Superior temporal gyrus (tissue), 1 donor: ENCODE measurements around the gene STEAP3.

Experiments used
- DNase-seq: peaks from one replicate; pipeline ENCODE4 v3.0.0-alpha.2; 2016; ENCODE audit errors: extremely low spot score

The STEAP3 gene

GRCh38 chr2:119293900-119294299 is 70.3 kb downstream of the STEAP3 start:
- DNase-seq = no peak

DNA sequence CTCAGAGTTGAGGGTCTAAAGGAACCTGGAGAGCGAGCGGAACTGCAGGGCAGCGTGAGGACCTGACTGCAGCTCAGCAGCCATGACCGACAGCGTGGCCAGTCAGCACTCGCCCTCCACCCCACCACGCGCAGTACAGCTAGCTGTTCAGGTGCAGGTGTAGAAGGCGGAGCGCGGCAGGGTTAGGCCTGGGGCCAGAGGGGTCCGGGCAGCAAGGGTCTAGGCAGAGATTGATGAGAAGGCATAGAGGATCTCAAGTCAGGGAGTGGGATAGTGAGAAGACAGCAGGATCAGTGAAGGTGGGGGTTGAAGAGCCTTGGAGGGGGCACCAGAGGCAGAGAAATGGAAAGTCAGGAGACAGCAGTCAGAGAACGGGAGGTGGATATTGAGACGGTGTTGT is 71.0 kb downstream of the STEAP3 start:
- no peak for DNase-seq

DNA sequence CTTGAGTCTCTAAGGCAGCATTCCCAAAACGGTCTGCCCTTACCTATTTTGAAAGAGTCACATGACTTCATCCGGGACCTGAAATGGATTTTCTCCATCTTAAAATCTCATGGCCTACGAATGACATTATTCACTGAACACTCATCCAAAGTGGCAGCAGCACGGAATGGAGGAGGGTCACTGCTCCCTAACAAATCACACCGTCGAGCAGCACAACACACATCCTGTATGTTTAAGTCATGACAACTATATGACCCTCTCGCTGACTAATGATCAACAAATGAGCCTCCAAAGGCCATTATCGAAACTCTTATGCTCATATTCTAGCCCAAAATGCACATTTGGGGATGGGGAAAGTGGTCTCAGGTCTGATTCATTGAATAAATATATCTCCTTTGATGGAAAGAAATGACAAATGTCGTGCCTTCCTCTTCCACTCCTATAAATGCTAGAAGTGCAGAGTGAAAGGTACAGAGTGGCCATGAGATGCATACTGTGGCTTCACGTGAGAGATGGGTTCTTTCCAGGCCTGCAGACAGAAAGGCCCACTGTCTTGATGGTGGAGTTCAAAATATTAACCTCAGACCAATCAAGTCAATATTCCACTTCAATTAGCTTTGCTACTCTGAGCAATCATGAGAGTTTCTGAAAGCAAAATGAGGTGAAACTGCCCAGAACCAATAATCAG is 72.2 kb downstream of the STEAP3 start:
- DNase-seq = no peak

- DNase-seq = no peak
Measured at GRCh38 chr2:119301413-119301812, 77.8 kb downstream of the STEAP3 start.

- DNase-seq = no peak
Measured at GRCh38 chr2:119304847-119305246, 81.2 kb downstream of the STEAP3 start.

DNA sequence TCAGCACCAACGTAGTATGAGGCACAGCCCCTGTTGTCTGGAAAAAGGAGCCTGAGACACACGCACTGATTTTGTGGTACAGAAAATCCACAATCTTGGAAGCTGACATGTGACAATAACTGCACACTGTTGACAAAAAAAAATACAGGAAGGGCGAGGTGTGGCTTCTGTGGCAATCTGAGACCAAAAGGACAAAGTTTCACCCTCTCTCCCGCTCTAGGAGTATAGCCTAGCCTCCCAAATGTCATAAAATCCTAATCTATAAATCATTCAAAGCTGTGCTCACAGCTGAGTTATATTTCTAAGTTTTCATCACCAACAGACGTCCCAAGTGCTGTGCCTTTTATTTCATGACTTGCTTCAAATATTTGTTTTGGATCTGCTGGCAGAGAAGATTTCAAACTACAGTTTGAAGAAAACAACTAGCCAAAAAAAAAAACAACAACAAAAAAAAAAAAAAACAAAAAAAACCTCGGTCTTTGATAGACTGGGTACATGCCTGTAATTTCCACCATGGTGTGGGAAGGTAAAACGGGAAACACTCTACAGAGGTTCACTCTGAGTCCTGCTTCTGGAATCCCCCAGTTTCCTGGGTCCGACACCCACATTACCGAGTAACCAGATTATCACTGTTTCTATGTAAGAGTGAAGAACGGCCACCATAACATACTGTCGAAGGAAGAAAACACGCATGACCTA is 82.0 kb downstream of the STEAP3 start:
- DNase-seq = no peak

DNA sequence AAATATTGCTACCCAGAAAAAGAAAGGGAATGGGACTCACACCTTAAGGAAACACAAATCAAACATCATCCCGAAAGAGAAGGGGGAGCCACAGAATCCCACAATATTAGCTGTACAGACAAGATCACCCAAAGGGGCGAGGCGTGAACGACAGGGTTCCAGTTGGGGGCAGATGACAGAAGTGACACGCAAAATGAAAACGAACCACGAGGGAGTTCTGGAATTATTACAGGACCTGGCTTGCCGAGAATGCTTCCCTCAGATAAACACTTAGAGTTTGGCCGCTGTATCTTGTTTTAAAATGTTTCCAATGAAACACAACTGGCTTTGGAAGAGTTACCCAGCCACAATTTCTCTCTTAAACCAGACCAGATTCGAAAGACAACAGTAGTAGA is 82.6 kb downstream of the STEAP3 start:
- DNase-seq = no peak

GRCh38 chr2:119307419-119308140 is 83.9 kb downstream of the STEAP3 start:
- DNase-seq = no peak

DNA sequence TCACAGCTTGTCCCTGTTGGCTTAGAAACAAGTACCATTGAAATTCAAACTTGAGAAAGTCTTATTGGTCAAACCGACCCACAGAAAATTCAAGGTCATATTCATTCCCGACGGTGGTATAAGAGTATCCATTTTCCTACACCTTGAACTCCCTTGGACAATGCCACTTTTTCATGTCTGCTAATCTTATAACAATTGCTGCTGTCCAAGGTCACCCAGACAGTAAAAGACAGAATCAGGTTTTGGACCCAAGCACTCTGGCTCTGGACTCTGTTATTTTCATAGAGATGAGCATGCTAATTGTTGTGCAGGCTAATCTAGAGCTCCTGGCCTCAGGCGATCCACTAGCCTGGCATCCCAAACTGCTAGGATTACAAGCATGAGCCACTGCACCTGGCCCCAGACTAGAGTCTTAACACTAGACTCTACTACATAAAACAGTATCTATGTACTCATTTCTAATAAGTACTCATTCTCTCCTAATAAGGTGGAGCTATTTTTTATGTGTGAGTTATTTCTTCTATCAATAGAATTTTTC is 85.2 kb downstream of the STEAP3 start:
- DNase-seq = no peak

DNA sequence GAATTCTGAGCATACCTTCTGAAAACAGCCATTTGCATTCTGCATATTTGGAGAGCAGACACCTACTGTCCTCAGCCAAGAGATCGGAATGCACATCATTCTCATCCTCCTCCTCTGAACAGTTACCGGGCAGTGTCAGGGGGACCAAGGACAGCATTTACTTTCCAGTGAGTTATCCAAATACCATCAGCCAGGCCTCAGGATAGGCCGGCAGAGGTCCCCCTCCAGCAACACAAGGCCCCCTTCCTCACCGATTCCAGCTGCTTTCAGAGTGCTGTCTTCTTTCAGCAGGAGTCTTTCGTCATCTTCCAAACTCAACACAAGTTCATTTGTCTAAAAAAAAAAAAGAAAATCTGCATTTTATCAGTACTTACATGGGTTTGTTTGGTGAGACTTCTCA is 87.7 kb downstream of the STEAP3 start:
- DNase-seq = no peak

DNA sequence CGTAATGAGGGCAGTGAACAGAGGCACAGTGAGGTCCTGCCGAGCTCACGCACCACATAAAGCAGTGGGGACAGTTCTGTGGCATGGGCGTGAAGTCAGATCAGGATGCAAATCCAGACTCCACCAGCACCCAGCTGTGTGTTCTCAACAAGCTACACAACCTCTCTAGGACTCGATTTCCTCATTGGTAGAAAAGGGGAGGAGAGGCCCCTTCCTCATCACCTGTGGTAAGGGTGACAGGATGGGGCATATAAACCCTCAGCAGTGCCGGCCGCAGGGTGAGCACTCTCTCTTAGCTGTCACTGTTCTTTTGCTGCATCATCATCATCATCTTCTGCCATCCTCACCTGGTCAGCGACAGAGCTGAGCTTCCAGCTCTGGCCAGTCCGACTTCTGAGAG is 88.2 kb downstream of the STEAP3 start:
- DNase-seq = no peak
